ENCODE measurements around the gene DSCAM.

The DSCAM gene

GRCh38 chr21:39984286-39984991 is 862.5 kb downstream of the DSCAM start:
- DNase-seq (ENCODE audit: low read depth): no peak
- H3K4me3 ChIP-seq (ENCODE audit: low read depth, low read length): no peak overlapping the region
- TF ChIP-seq, protein P1, sequence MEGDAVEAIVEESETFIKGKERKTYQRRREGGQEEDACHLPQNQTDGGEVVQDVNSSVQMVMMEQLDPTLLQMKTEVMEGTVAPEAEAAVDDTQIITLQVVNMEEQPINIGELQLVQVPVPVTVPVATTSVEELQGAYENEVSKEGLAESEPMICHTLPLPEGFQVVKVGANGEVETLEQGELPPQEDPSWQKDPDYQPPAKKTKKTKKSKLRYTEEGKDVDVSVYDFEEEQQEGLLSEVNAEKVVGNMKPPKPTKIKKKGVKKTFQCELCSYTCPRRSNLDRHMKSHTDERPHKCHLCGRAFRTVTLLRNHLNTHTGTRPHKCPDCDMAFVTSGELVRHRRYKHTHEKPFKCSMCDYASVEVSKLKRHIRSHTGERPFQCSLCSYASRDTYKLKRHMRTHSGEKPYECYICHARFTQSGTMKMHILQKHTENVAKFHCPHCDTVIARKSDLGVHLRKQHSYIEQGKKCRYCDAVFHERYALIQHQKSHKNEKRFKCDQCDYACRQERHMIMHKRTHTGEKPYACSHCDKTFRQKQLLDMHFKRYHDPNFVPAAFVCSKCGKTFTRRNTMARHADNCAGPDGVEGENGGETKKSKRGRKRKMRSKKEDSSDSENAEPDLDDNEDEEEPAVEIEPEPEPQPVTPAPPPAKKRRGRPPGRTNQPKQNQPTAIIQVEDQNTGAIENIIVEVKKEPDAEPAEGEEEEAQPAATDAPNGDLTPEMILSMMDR (conservative IDR thresholded peaks at IDR 0.05; ENCODE audit: low read depth, low read length): no peak

DNA sequence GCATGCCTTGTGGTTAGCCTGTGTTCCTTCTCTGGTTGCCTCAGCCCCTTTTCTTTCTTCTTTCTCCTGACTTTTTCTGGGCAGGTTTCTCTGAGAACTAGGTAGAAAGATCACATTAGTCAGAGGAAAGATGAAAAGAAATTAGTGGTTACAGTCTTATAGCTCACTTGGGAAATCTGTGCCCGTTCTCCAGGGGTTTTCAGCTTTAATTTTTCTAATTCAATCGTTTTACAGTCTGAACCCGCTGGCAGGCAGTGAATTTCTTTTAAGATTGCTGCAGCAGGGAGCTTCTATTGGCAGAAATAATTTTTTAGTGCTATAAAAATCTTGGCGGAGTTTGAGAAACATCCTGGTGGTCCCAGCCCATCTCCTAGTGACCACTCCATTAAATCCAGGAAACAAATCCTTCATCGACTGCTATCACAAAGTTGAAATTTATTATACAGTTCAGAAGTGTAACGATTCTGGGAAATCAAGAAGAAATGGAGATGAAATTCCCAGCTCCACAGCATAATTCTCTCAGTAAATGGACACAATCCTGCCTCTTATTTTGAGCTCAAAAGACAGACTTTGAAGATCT is 866.6 kb downstream of the DSCAM start:
- H3K4me3 ChIP-seq (ENCODE audit: low read depth, low read length): no peak overlapping the region
- no peak for DNase-seq (ENCODE audit: low read depth)
- TF ChIP-seq, protein P1 (conservative IDR thresholded peaks at IDR 0.05; ENCODE audit: low read depth, low read length): no peak

DNA sequence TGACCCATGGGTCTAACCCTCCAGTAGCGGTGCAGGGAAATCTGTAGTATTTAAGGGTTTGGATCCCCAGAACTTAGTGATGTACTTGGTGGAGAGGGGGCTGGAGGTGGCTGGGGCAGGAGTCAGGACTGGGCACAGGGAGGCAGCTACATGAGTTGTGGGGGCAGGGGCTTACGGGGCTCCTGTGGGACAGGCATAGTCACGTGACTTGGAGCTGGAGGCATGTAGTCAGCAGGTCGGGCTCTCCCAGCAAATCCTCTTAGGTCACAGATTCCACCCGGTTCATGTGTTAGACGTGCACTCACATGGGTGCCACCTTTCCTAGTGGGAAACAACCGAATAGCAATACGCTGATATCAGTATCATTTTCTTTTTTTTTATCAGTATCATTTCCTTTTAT is 867.6 kb downstream of the DSCAM start:
- no peak for DNase-seq (ENCODE audit: low read depth)
- no peak overlapping the region for H3K4me3 ChIP-seq (ENCODE audit: low read depth, low read length)
- TF ChIP-seq, protein P1 (conservative IDR thresholded peaks at IDR 0.05; ENCODE audit: low read depth, low read length): no peak

- no peak overlapping the region for H3K4me3 ChIP-seq (ENCODE audit: low read depth, low read length)
- TF ChIP-seq, protein P1 (conservative IDR thresholded peaks at IDR 0.05; ENCODE audit: low read depth, low read length): no peak
- DNase-seq (ENCODE audit: low read depth): no peak
Observed at GRCh38 chr21:39976800-39977199, 870.2 kb downstream of the DSCAM start.

DNA sequence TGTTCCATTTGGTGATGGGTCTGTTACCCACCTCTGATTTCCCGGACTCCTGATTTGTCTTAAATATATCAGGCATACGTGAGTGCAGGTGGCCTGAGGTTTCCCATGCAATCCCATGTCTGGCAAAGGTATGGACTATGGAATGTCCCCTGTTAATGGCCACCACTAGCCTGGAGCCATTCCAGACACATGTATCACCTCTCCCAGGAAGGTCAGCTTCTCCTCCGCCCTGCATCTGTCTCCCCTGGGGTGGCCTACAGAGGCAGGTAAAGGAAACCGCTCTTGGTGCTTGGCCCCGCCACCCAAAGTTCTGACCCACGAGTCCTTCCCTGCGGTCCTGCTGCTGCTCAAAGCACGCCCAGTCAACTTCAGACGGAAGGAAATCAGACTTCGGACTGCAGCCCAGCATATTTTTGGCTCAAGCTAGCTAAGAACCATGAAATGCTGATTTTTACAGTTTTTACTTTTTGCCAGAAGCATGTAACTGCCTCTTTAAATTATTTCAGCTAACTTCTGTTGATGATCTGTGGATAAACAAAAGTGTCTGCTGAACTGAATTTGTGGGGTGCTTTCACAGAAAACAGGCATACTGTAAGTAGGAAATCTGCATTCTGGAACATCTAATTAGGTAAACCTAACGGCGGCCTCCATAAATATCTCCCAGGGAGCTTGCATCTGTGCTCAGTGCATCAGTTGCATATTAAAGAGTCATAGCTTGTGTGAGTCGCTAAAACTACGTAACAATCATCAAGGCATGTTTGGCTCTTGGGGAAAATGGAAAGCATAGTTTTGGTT is 873.8 kb downstream of the DSCAM start:
- DNase-seq (ENCODE audit: low read depth): no peak
- TF ChIP-seq, protein P1 (conservative IDR thresholded peaks at IDR 0.05; ENCODE audit: low read depth, low read length): no peak
- no peak overlapping the region for H3K4me3 ChIP-seq (ENCODE audit: low read depth, low read length)

- no peak overlapping the region for H3K4me3 ChIP-seq (ENCODE audit: low read depth, low read length)
- TF ChIP-seq, protein P1 (conservative IDR thresholded peaks at IDR 0.05; ENCODE audit: low read depth, low read length): no peak
- DNase-seq (ENCODE audit: low read depth): no peak
Observed at GRCh38 chr21:39972471-39972870, 874.5 kb downstream of the DSCAM start.
